ENCODE results near the gene NFILZ. TPM values are rescaled to one million over a fixed set of nuclear protein-coding genes. Genes with fewer than 3 reads are reported as not detected.

The NFILZ gene
- total and polyA plus RNA-seq, 5 donors from 2014 or later: not detected

DNA sequence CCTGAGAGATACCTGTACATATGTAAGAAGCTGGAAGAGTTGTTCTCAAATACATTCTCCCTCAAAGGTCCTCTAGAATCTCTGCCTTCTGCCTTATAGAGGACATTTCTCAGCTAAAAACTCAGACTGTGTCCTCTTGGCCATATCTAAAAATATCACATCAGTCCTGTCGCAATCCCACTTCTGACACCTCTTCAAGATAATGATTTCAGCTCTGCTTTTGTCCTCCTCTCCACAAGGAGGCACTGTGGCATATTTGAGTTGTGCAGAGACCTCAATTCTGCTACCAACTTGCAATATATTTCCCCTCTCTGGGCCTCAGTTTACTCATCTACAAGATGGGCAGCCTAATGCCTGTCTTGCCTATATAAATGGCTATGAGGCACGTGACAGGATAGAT, 36.5 kb upstream of the NFILZ start:
- Histone ChIP-seq H3K4me3 (ENCODE audit: low read depth, low read length) (no peak overlapping the region), H3K27me3 (ENCODE audit: control insufficient read depth, insufficient read depth, low read length) (no peaks in the 10 kb centered on the region), H3K36me3 (ENCODE audit: control insufficient read depth, insufficient read depth, low read length) (no peaks in the 10 kb centered on the region), H3K9me3 (ENCODE audit: control insufficient read depth in 2 of 2, low read length in 2 of 2) (peaks cover 0 to 4% of the 10 kb centered on the region in 2 experiments), H3K4me1 (ENCODE audit: control insufficient read depth, insufficient read depth, low read length, poor library complexity, severe bottlenecking) (peaks cover 18% of the 10 kb centered on the region), H3K27ac (ENCODE audit: insufficient read depth, low read length, poor library complexity, severe bottlenecking) (no peak overlapping the region)
- DNase-seq (no peak), ATAC-seq (ENCODE audit: low read depth in 2 of 2) (no peak)
- Mint-ChIP-seq H3K9me3 (peaks cover 0 to 10% (median 0%) of the 10 kb centered on the region in 7 donors), H3K36me3 (peaks cover 13% of the 10 kb centered on the region), H3K27ac (peak overlapping the region in 2 of 3 donors; percentile 11 to 77), H3K4me3 (peak overlapping the region in 2 of 4 donors; percentile 29 to 47), H3K4me1 (peaks cover 0 to 34% (median 11%) of the 10 kb centered on the region in 4 donors), H3K27me3 (peaks cover 13% of the 10 kb centered on the region)

DNA sequence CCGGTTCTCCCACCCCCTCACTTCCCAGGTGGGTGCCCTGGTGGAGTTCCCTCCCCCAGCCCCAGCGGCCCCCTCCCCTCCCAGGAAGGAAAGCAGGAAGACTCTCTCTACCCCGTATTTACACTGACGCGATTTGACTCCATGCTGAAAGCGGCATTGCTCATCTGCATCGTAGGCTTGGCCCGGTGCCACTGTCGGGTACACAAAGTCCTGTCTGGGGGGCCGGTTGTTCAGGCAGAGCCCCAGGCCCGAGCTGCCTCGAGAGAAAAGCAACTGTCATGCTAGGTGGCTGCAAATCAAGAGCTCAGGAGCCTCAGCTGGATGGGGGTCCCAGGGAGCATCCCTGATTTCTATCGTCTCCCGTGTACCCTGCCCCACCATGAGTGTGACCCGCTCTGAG, 34.8 kb upstream of the NFILZ start:
- Histone ChIP-seq H3K36me3 (ENCODE audit: control insufficient read depth, insufficient read depth, low read length) (no peaks in the 10 kb centered on the region), H3K4me1 (ENCODE audit: control insufficient read depth, insufficient read depth, low read length, poor library complexity, severe bottlenecking) (peaks cover 18% of the 10 kb centered on the region), H3K9me3 (ENCODE audit: control insufficient read depth in 2 of 2, low read length in 2 of 2) (peaks cover 0 to 4% of the 10 kb centered on the region in 2 experiments), H3K4me3 (ENCODE audit: low read depth, low read length) (no peak overlapping the region), H3K27ac (ENCODE audit: insufficient read depth, low read length, poor library complexity, severe bottlenecking) (no peak overlapping the region), H3K27me3 (ENCODE audit: control insufficient read depth, insufficient read depth, low read length) (no peaks in the 10 kb centered on the region)
- ATAC-seq (ENCODE audit: low read depth in 2 of 2) (no peak), DNase-seq (no peak)
- Mint-ChIP-seq H3K9me3 (peaks cover 0 to 10% (median 0%) of the 10 kb centered on the region in 7 donors), H3K4me1 (peaks cover 0 to 34% (median 11%) of the 10 kb centered on the region in 4 donors), H3K27ac (no peak overlapping the region), H3K4me3 (peak overlapping the region in 1 of 4 donors; percentile 43), H3K36me3 (peaks cover 13% of the 10 kb centered on the region), H3K27me3 (peaks cover 13% of the 10 kb centered on the region)

DNA sequence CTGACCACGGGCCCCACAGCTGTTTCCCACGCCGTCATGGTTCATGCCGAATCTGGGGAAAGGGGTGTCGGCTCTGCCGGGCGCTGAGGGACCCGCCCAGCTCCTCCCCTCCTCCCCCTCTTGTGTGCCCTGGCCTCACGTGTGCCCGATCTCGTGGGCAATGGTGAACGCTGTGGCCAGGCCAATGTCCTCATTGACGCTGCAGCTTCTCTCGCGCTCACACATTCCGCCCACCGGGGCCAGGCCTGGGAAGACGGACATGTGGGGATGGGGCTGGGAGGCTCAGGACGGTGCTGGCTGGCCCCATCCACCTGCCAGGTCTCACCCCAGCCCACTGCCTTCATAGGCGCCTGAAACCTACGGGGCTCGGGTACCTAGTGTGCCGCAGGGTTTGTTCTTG, 34.3 kb upstream of the NFILZ start:
- H3K36me3 Mint-ChIP-seq: peaks cover 13% of the 10 kb centered on the region
- H3K36me3 ChIP-seq (ENCODE audit: control insufficient read depth, insufficient read depth, low read length): no peaks in the 10 kb centered on the region

DNA sequence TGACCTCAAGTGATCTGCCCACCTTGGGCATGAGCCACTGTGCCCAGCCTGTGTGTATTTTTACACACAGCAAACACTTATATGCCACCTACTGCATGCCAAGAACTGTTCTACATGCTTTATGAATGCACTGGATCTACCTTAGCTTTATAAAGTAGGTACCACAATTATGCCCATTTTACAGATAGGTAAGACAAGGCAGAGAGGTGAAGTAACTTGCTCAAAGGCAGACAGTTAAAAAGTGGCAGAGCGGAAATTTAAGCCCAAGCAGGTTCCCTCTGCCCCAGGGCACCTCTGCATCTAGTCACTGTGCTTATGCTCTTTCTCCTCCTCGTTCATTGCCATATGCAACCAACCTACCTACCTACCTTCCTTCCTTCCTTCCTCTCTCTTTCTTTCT, 30.4 kb upstream of the NFILZ start:
- peaks cover 2 to 6% of the 10 kb centered on the region in 2 experiments for H3K9me3 ChIP-seq (ENCODE audit: control insufficient read depth in 2 of 2, low read length in 2 of 2)
- DNase-seq (no peak), ATAC-seq (ENCODE audit: low read depth in 2 of 2) (no peak)
- H3K27ac Mint-ChIP-seq: no peak overlapping the region
- H3K4me3 Mint-ChIP-seq: no peak overlapping the region
- H3K27me3 Mint-ChIP-seq: peaks cover 4% of the 10 kb centered on the region
- H3K4me1 Mint-ChIP-seq: peaks cover 0 to 2% (median 0%) of the 10 kb centered on the region in 4 donors
- H3K36me3 ChIP-seq (ENCODE audit: control insufficient read depth, insufficient read depth, low read length): no peaks in the 10 kb centered on the region
- no peaks in the 10 kb centered on the region for H3K4me1 ChIP-seq (ENCODE audit: control insufficient read depth, insufficient read depth, low read length, poor library complexity, severe bottlenecking)
- H3K27ac ChIP-seq (ENCODE audit: insufficient read depth, low read length, poor library complexity, severe bottlenecking): no peak overlapping the region
- H3K9me3 Mint-ChIP-seq: peaks cover 0 to 2% (median 0%) of the 10 kb centered on the region in 7 donors
- no peak overlapping the region for H3K4me3 ChIP-seq (ENCODE audit: low read depth, low read length)
- peaks cover 15% of the 10 kb centered on the region for H3K36me3 Mint-ChIP-seq
- H3K27me3 ChIP-seq (ENCODE audit: control insufficient read depth, insufficient read depth, low read length): no peaks in the 10 kb centered on the region

More for the DNA sequence above, 34.3 kb upstream of the NFILZ start:
- Histone ChIP-seq H3K27ac (ENCODE audit: insufficient read depth, low read length, poor library complexity, severe bottlenecking) (no peak overlapping the region), H3K27me3 (ENCODE audit: control insufficient read depth, insufficient read depth, low read length) (no peaks in the 10 kb centered on the region), H3K9me3 (ENCODE audit: control insufficient read depth in 2 of 2, low read length in 2 of 2) (peaks cover 0 to 4% of the 10 kb centered on the region in 2 experiments), H3K4me3 (ENCODE audit: low read depth, low read length) (no peak overlapping the region), H3K4me1 (ENCODE audit: control insufficient read depth, insufficient read depth, low read length, poor library complexity, severe bottlenecking) (peaks cover 18% of the 10 kb centered on the region)
- peaks cover 0 to 10% (median 0%) of the 10 kb centered on the region in 7 donors for H3K9me3 Mint-ChIP-seq
- DNase-seq: no peak
- no peak overlapping the region for H3K4me3 Mint-ChIP-seq
- H3K27ac Mint-ChIP-seq: no peak overlapping the region
- H3K4me1 Mint-ChIP-seq: peaks cover 0 to 30% (median 10%) of the 10 kb centered on the region in 4 donors
- peaks cover 13% of the 10 kb centered on the region for H3K27me3 Mint-ChIP-seq
- no peak for ATAC-seq (ENCODE audit: low read depth in 2 of 2)

DNA sequence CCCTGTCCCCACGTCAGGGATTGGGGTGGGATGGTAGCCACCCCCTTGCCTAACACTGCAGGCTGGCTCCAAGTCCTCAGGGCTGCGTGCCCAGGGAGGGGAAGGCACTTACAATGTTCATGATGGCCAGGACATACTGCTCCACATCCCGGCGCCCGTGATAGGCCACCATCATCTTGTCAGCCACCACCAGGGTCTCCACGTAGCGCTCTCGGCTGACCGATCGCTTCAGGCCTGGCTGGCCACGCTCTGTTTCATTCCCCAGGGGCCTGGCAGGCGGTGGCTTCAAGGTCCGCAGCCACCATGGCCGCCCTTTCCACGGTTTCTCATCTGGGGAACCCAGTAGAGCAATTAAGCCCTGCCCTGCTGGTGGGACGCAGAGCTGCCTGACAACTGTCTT, 29.6 kb upstream of the NFILZ start:
- H3K4me1 Mint-ChIP-seq: no peaks in the 10 kb centered on the region
- no peak overlapping the region for H3K4me3 ChIP-seq (ENCODE audit: low read depth, low read length)
- no peaks in the 10 kb centered on the region for H3K27me3 ChIP-seq (ENCODE audit: control insufficient read depth, insufficient read depth, low read length)
- H3K9me3 ChIP-seq (ENCODE audit: control insufficient read depth in 2 of 2, low read length in 2 of 2): peaks cover 2 to 7% of the 10 kb centered on the region in 2 experiments
- H3K9me3 Mint-ChIP-seq: peaks cover 0 to 2% (median 0%) of the 10 kb centered on the region in 7 donors
- peaks cover 4% of the 10 kb centered on the region for H3K27me3 Mint-ChIP-seq
- H3K36me3 ChIP-seq (ENCODE audit: control insufficient read depth, insufficient read depth, low read length): no peaks in the 10 kb centered on the region
- no peaks in the 10 kb centered on the region for H3K4me1 ChIP-seq (ENCODE audit: control insufficient read depth, insufficient read depth, low read length, poor library complexity, severe bottlenecking)
- no peak overlapping the region for H3K27ac ChIP-seq (ENCODE audit: insufficient read depth, low read length, poor library complexity, severe bottlenecking)
- no peak for DNase-seq
- peaks cover 15% of the 10 kb centered on the region for H3K36me3 Mint-ChIP-seq
- H3K27ac Mint-ChIP-seq: no peak overlapping the region
- H3K4me3 Mint-ChIP-seq: no peak overlapping the region
- no peak for ATAC-seq (ENCODE audit: low read depth in 2 of 2)

DNA sequence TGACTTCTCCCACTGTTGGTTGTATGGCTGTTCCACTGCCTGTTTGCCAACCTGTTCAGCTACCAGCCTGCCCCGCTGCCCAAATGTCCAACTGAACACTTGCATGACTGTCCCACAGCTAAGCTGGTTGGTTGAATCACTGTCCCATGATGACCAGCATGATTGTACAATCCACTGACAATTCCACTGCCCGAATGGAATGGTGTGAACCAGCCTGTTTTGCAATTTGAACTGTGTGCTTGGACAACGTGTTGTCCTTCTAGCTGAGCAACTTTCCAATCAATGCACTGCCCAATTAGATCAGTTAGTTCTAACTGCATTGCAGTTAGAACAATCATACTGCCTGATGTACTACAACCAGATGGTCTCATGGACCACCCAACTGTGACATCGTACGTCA, 28.6 kb upstream of the NFILZ start:
- Mint-ChIP-seq H3K4me3 (no peak overlapping the region), H3K27me3 (peaks cover 2% of the 10 kb centered on the region), H3K4me1 (peaks cover 0 to 5% (median 1%) of the 10 kb centered on the region in 4 donors), H3K27ac (no peak overlapping the region), H3K9me3 (peaks cover 0 to 5% (median 0%) of the 10 kb centered on the region in 7 donors), H3K36me3 (peaks cover 18% of the 10 kb centered on the region)
- peaks cover 2 to 7% of the 10 kb centered on the region in 2 experiments for H3K9me3 ChIP-seq (ENCODE audit: control insufficient read depth in 2 of 2, low read length in 2 of 2)
- H3K4me1 ChIP-seq (ENCODE audit: control insufficient read depth, insufficient read depth, low read length, poor library complexity, severe bottlenecking): no peaks in the 10 kb centered on the region
- H3K27ac ChIP-seq (ENCODE audit: insufficient read depth, low read length, poor library complexity, severe bottlenecking): no peak overlapping the region
- no peaks in the 10 kb centered on the region for H3K27me3 ChIP-seq (ENCODE audit: control insufficient read depth, insufficient read depth, low read length)
- DNase-seq (no peak), ATAC-seq (ENCODE audit: low read depth in 2 of 2) (no peak)
- no peaks in the 10 kb centered on the region for H3K36me3 ChIP-seq (ENCODE audit: control insufficient read depth, insufficient read depth, low read length)
- H3K4me3 ChIP-seq (ENCODE audit: low read depth, low read length): no peak overlapping the region

DNA sequence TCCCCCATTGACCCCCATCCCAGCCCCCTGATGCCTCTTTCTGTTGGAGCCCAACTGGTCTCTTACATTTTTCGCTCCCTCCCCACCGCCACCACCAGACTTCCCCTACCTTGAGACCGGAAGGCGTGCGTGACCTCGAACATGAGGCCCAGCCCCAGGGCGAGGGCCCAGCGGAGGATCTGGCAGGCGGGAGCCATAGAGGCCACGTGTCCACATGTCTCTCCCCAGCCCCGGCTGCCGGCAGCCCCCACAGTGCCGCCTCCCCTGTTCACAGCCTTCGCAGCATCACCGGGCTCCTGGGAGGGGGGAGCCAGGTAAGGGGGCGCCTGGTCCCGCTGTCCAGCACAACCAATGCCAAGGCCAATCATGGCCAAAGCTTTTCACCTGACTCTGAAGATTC, 24.9 kb upstream of the NFILZ start:
- Mint-ChIP-seq H3K36me3 (peaks cover 22% of the 10 kb centered on the region), H3K27ac (no peak overlapping the region), H3K27me3 (peaks cover 26% of the 10 kb centered on the region), H3K4me3 (no peak overlapping the region), H3K9me3 (peaks cover 0 to 5% (median 0%) of the 10 kb centered on the region in 7 donors), H3K4me1 (peaks cover 0 to 33% (median 12%) of the 10 kb centered on the region in 4 donors)
- Histone ChIP-seq H3K4me3 (ENCODE audit: low read depth, low read length) (no peak overlapping the region), H3K9me3 (ENCODE audit: control insufficient read depth in 2 of 2, low read length in 2 of 2) (peaks cover 2 to 7% of the 10 kb centered on the region in 2 experiments), H3K27me3 (ENCODE audit: control insufficient read depth, insufficient read depth, low read length) (peaks cover 5% of the 10 kb centered on the region), H3K36me3 (ENCODE audit: control insufficient read depth, insufficient read depth, low read length) (no peaks in the 10 kb centered on the region), H3K4me1 (ENCODE audit: control insufficient read depth, insufficient read depth, low read length, poor library complexity, severe bottlenecking) (peaks cover 15% of the 10 kb centered on the region), H3K27ac (ENCODE audit: insufficient read depth, low read length, poor library complexity, severe bottlenecking) (no peak overlapping the region)
- no peak for DNase-seq
- ATAC-seq (ENCODE audit: low read depth in 2 of 2): no peak

DNA sequence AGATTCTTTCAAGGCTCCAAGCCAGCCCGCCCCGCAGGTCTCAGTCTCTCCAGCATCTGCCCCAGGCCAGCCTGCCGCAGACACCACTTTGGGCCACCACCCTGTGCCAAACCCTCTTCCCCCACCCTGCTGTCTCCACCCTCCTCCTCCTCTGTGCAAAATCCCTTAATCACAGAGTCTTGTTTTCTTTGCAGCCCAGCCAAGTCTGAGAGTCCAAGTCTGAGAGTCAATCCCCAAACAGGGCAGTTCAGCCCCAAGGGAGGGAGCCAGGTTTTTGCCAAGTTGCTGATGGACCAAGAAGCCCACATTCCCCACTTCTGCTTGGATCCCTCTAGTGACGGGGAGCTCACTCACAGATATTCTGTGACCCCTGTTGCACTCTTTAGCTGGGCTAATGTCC, 23.0 kb upstream of the NFILZ start:
- Histone ChIP-seq H3K9me3 (ENCODE audit: control insufficient read depth in 2 of 2, low read length in 2 of 2) (peaks cover 2 to 7% of the 10 kb centered on the region in 2 experiments), H3K27ac (ENCODE audit: insufficient read depth, low read length, poor library complexity, severe bottlenecking) (no peak overlapping the region), H3K4me1 (ENCODE audit: control insufficient read depth, insufficient read depth, low read length, poor library complexity, severe bottlenecking) (peaks cover 18% of the 10 kb centered on the region), H3K36me3 (ENCODE audit: control insufficient read depth, insufficient read depth, low read length) (no peaks in the 10 kb centered on the region), H3K27me3 (ENCODE audit: control insufficient read depth, insufficient read depth, low read length) (peaks cover 5% of the 10 kb centered on the region), H3K4me3 (ENCODE audit: low read depth, low read length) (no peak overlapping the region)
- ATAC-seq (ENCODE audit: low read depth in 2 of 2): no peak
- DNase-seq: no peak
- peaks cover 0 to 5% (median 0%) of the 10 kb centered on the region in 7 donors for H3K9me3 Mint-ChIP-seq
- peaks cover 17% of the 10 kb centered on the region for H3K36me3 Mint-ChIP-seq
- no peak overlapping the region for H3K4me3 Mint-ChIP-seq
- peaks cover 0 to 44% (median 13%) of the 10 kb centered on the region in 4 donors for H3K4me1 Mint-ChIP-seq
- peak overlapping the region in 1 of 3 donors; percentile 20 for H3K27ac Mint-ChIP-seq
- H3K27me3 Mint-ChIP-seq: peaks cover 26% of the 10 kb centered on the region
